Measurements from ENCODE around the gene SOX13.

The SOX13 gene

GRCh38 chr1:204152310-204153044 lies 79.6 kb downstream of the SOX13 start:
- H3K36me3 ChIP-seq = no peaks in the 10 kb centered on the region
- H3K9me3 ChIP-seq (replicated peaks in 1 of 11) = no peaks in the 10 kb centered on the region
- peak overlapping the region in 10 of 11 experiments; percentile 60 to 80 (median 66); a peak in 20 of 22 replicates for H3K27ac ChIP-seq
- peak overlapping the region; percentile 71 to 85 (median 79) for H3K9ac ChIP-seq
- H3K4me3 ChIP-seq = peak overlapping the region; percentile 63 to 85 (median 76)
- H4K20me1 ChIP-seq = peaks cover 0 to 10% (median 0%) of the 10 kb centered on the region in 11 experiments; a peak in 2 of 22 replicates
- H3K4me2 ChIP-seq = peak overlapping the region; percentile 89 to 99 (median 95)
- peaks cover 0 to 21% (median 6%) of the 10 kb centered on the region in 11 experiments; a peak in 13 of 22 replicates for H3K27me3 ChIP-seq
- TF ChIP-seq Cebpa-rat (IDR thresholded peaks at IDR 0.05) = no peak
- peaks cover 13 to 25% (median 21%) of the 10 kb centered on the region in 10 experiments; a peak in 19 of 20 replicates for H3K4me1 ChIP-seq

- peaks cover 0 to 21% (median 6%) of the 10 kb centered on the region in 11 experiments; a peak in 13 of 22 replicates for H3K27me3 ChIP-seq
- no peaks in the 10 kb centered on the region for H3K9me3 ChIP-seq (replicated peaks in 1 of 11)
- TF ChIP-seq Cebpa-rat (IDR thresholded peaks at IDR 0.05) = no peak
- H3K4me3 ChIP-seq = no peak overlapping the region
- no peak overlapping the region for H3K27ac ChIP-seq
- H3K4me1 ChIP-seq = peaks cover 13 to 37% (median 29%) of the 10 kb centered on the region in 10 experiments; a peak in 19 of 20 replicates
- H3K9ac ChIP-seq = no peak overlapping the region
- no peaks in the 10 kb centered on the region for H3K36me3 ChIP-seq
- H4K20me1 ChIP-seq = peaks cover 0 to 2% (median 0%) of the 10 kb centered on the region in 11 experiments; a peak in 2 of 22 replicates
- no peak overlapping the region for H3K4me2 ChIP-seq
Measured at GRCh38 chr1:204153667-204154066, 80.8 kb downstream of the SOX13 start.

- no peak overlapping the region for H3K4me2 ChIP-seq
- H3K36me3 ChIP-seq = no peaks in the 10 kb centered on the region
- no peak overlapping the region for H3K9ac ChIP-seq
Measured at GRCh38 chr1:204154568-204155255, 81.8 kb downstream of the SOX13 start.

GRCh38 chr1:204155881-204156280 lies 83.0 kb downstream of the SOX13 start:
- peaks cover 11 to 38% (median 28%) of the 10 kb centered on the region in 10 experiments; a peak in 19 of 20 replicates for H3K4me1 ChIP-seq
- no peak for TF ChIP-seq Cebpa-rat (IDR thresholded peaks at IDR 0.05)
- no peaks in the 10 kb centered on the region; a peak in 1 of 22 replicates for H4K20me1 ChIP-seq
- H3K36me3 ChIP-seq = no peaks in the 10 kb centered on the region
- H3K4me2 ChIP-seq = no peak overlapping the region
- H3K27ac ChIP-seq = no peak overlapping the region
- H3K4me3 ChIP-seq = no peak overlapping the region
- no peak overlapping the region for H3K9ac ChIP-seq
- H3K27me3 ChIP-seq = peaks cover 0 to 18% (median 6%) of the 10 kb centered on the region in 11 experiments; a peak in 13 of 22 replicates
- no peaks in the 10 kb centered on the region for H3K9me3 ChIP-seq (replicated peaks in 1 of 11)

More at GRCh38 chr1:204154568-204155255, 81.8 kb downstream of the SOX13 start:
- Histone ChIP-seq H3K9me3 (replicated peaks in 1 of 11) (no peaks in the 10 kb centered on the region), H3K27me3 (peaks cover 0 to 21% (median 6%) of the 10 kb centered on the region in 11 experiments; a peak in 13 of 22 replicates), H4K20me1 (no peaks in the 10 kb centered on the region; a peak in 1 of 22 replicates), H3K27ac (no peak overlapping the region), H3K4me1 (peaks cover 13 to 38% (median 29%) of the 10 kb centered on the region in 10 experiments; a peak in 19 of 20 replicates), H3K4me3 (no peak overlapping the region)
- TF ChIP-seq Cebpa-rat (IDR thresholded peaks at IDR 0.05) = no peak

DNA sequence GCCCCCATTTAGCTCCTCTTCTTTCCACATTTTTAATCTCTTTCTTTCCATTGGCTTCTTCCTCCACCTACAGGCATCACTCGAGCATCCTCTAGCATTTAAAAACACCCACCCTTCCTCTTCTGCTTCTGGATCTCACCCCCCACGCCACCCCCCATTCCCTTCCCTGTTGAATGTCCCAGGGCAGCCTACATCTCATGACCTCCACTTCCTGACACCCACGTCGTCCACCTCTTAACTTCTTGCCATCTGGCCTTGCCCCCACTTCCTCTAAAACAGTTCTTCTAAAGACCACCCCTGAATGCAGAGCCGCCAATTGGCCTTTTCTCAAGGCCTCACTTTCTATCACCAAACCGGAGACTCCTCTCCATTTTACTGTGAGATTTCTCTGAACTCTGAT lies 85.0 kb downstream of the SOX13 start:
- Histone ChIP-seq H3K27ac (0 out of 22 replicates have a peak overlapping the region, but pooled peaks of 1 of the 11 experiments have one; percentile 12), H3K36me3 (no peaks in the 10 kb centered on the region), H3K9me3 (replicated peaks in 1 of 11) (no peaks in the 10 kb centered on the region), H4K20me1 (no peaks in the 10 kb centered on the region; a peak in 1 of 22 replicates), H3K4me2 (peak overlapping the region; percentile 31 to 69 (median 45); a peak in 19 of 22 replicates), H3K4me3 (no peak overlapping the region), H3K27me3 (no peaks in the 10 kb centered on the region), H3K4me1 (peaks cover 4 to 27% (median 19%) of the 10 kb centered on the region in 10 experiments; a peak in 18 of 20 replicates), H3K9ac (no peak overlapping the region)
- TF ChIP-seq Cebpa-rat (IDR thresholded peaks at IDR 0.05) = no peak

- no peak overlapping the region for H3K4me2 ChIP-seq
- H3K9me3 ChIP-seq (replicated peaks in 1 of 11) = no peaks in the 10 kb centered on the region
- H3K36me3 ChIP-seq = no peaks in the 10 kb centered on the region
- TF ChIP-seq Cebpa-rat (IDR thresholded peaks at IDR 0.05) = no peak
- H4K20me1 ChIP-seq = no peaks in the 10 kb centered on the region
- H3K9ac ChIP-seq = no peak overlapping the region; a peak in 1 of 22 replicates
- H3K27me3 ChIP-seq = no peaks in the 10 kb centered on the region
- no peak overlapping the region for H3K27ac ChIP-seq
- no peak overlapping the region for H3K4me3 ChIP-seq
- peaks cover 6 to 26% (median 20%) of the 10 kb centered on the region in 10 experiments; a peak in 18 of 20 replicates for H3K4me1 ChIP-seq
Measured at GRCh38 chr1:204161609-204162493, 88.9 kb downstream of the SOX13 start.

DNA sequence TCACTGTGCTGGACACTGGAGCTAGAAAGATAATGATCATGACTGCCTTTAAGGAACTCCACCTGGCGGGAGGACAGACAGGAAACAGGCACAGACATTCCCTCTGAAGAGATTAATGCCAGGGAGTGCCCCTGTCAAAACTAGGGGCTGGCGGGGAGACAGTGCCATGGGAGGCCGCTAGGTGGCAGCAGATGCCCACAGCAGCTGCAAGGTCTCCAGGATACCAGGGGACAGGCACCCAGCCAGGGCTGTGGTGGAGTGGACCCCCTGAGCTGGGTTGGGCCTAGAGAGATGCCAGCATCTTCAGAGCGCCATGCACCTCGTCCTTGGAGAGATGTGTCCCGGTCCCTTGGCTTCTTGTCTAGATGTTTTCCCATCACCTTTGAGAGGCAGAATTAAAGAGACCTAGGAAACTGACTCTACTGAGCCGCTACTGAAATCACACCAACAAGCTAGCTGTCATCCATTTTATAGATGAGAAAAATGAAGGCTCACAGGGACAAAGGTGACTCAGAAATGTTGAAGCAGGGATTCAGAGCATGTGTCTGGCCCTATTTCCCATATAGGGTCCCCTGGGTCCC lies 89.7 kb downstream of the SOX13 start:
- no peaks in the 10 kb centered on the region for H4K20me1 ChIP-seq
- peak overlapping the region in 8 of 11 experiments; percentile 6 to 60 (median 38); a peak in 15 of 22 replicates for H3K4me2 ChIP-seq
- H3K36me3 ChIP-seq = no peaks in the 10 kb centered on the region
- H3K27ac ChIP-seq = no peak overlapping the region
- no peak overlapping the region for H3K9ac ChIP-seq
- H3K27me3 ChIP-seq = no peaks in the 10 kb centered on the region
- no peak for TF ChIP-seq Cebpa-rat (IDR thresholded peaks at IDR 0.05)
- peaks cover 6 to 18% (median 15%) of the 10 kb centered on the region in 10 experiments; a peak in 18 of 20 replicates for H3K4me1 ChIP-seq
- H3K9me3 ChIP-seq (replicated peaks in 1 of 11) = 0 out of 22 replicates have a peak, but pooled peaks cover 0 to under 1% (median 0%) of the 10 kb centered on the region in 11 experiments
- no peak overlapping the region for H3K4me3 ChIP-seq

DNA sequence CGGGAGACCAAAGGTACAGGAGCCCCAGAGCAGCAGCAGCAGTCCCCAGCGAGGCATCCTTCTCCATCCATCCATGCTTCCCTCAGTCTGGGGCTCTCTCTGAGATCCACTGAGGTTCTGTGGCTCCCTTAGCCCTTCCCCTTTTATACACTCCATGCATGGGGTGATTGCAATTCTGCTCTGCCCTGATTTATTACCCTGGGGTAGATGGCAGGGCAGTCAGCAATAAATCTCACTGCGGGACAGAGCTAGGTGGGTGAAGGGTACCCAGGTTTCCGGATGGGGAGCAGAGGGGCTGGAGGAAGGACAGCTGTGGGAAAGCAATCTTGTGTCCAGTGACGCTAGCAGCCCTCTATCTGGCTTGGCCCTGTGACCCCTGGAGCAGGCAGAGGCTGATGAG lies 93.3 kb downstream of the SOX13 start, which contains the start of gene REN:
Gene REN (minus strand): TSS at position 119 of the 400 bp plus-strand sequence. CDS start 44 bp downstream, at position 75.
- H3K4me3 ChIP-seq = no peak within 1 kb of the TSS
- no peaks in the 10 kb centered on the region for H3K27me3 ChIP-seq
- peaks cover 0 to 11% (median 0%) of the 10 kb centered on the region in 11 experiments; a peak in 2 of 22 replicates for H3K36me3 ChIP-seq
- no peak for TF ChIP-seq Cebpa-rat (IDR thresholded peaks at IDR 0.05)
- H3K4me2 ChIP-seq = no peak within 1 kb of the TSS
- no peak within 1 kb of the TSS for H3K27ac ChIP-seq
- H3K9ac ChIP-seq = no peak within 1 kb of the TSS
- H4K20me1 ChIP-seq = no peaks in the 10 kb centered on the region
- H3K4me1 ChIP-seq = peaks cover 0 to 10% (median 7%) of the 10 kb centered on the region in 10 experiments; a peak in 12 of 20 replicates
- H3K9me3 ChIP-seq (replicated peaks in 1 of 11) = peaks cover 29 to 35% (median 30%) of the 10 kb centered on the region in 11 experiments

Measured in BLaER1 treated with 17β-estradiol and CSF1 and Interleukin-3, amounts not matched to agents 10 nM and 100 nM (cell line).